Suprapubic skin (tissue), 4 donors: ENCODE data around the gene OSBPL6. TPM values are rescaled to one million over a fixed set of nuclear protein-coding genes. Genes with fewer than 3 reads are reported as not detected.

ENCODE experiments used
- DNase-seq, 2 donors: peaks; one replicate each; pipeline ENCODE4 v3.0.0-alpha.2; 2019; ENCODE audit warnings: low spot score in 2 of 2
- H3K27ac ChIP-seq: fragments of 200-600 bp; sonication (generic); one replicate; pipeline ENCODE4 v1.5.1; 2019
- H3K27me3 ChIP-seq: fragments of 200-600 bp; sonication (generic); one replicate; pipeline ENCODE4 v1.5.1; 2019
- H3K36me3 ChIP-seq: fragments of 200-600 bp; sonication (generic); one replicate; pipeline ENCODE4 v1.5.1; 2019
- H3K4me1 ChIP-seq: fragments of 200-600 bp; sonication (generic); one replicate; pipeline ENCODE4 v1.5.1; 2019
- H3K4me3 ChIP-seq: fragments of 200-600 bp; sonication (generic); one replicate; pipeline ENCODE4 v1.5.1; 2019; ENCODE audit warnings: mild to moderate bottlenecking
- H3K9me3 ChIP-seq: fragments of 200-600 bp; sonication (generic); one replicate; pipeline ENCODE4 v1.5.1; 2019
- EP300 ChIP-seq: sonication (generic); formaldehyde crosslinking; IDR thresholded peaks from one replicate; pipeline ENCODE4 v1.6.1; 2017; ENCODE audit warnings: antibody characterized with exemption
- POLR2A ChIP-seq, 2 donors: fragments of 450-650 bp; IDR thresholded peaks; one replicate each; pipeline ENCODE4 v1.6.1; 2017; ENCODE audit warnings: antibody characterized with exemption in 2 of 2, mild to moderate bottlenecking in 2 of 2, moderate library complexity in 2 of 2
- POLR2AphosphoS5 ChIP-seq, 3 donors: sonication (generic); formaldehyde crosslinking; IDR thresholded peaks; one replicate each; pipeline ENCODE4 v1.6.1; 2017; ENCODE audit warnings: antibody characterized with exemption in 3 of 3
- WGBS: methylation state at CpG from one replicate; pipeline ENCODE4 v1.1.5; 2018; 5-methylcytosine and 5-hydroxymethylcytosine counted together
- total RNA-seq, 4 donors: library from RNA; depleted of rRNA; stranded (reverse); fragments of >200 nt; gene quantifications; one replicate each; pipeline ENCODE4 v1.1.0, GENCODE V29; 2016
- TF ChIP-seq, protein P1 (sequence below), 2 donors: fragments of 200-600 bp in 1 of 2; fragments of 450-650 bp in 1 of 2; sonication (generic) in 1 of 2; IDR thresholded peaks; one replicate each; pipeline ENCODE4 v1.5.1; 2016 to 2019; ENCODE audit warnings: antibody characterized with exemption in 2 of 2, mild to moderate bottlenecking in 1 of 2, moderate library complexity in 1 of 2

Gene OSBPL6
- total RNA-seq, 4 donors from 2014 or later: 19.5 to 30.9 (median 23.9) TPM

DNA sequence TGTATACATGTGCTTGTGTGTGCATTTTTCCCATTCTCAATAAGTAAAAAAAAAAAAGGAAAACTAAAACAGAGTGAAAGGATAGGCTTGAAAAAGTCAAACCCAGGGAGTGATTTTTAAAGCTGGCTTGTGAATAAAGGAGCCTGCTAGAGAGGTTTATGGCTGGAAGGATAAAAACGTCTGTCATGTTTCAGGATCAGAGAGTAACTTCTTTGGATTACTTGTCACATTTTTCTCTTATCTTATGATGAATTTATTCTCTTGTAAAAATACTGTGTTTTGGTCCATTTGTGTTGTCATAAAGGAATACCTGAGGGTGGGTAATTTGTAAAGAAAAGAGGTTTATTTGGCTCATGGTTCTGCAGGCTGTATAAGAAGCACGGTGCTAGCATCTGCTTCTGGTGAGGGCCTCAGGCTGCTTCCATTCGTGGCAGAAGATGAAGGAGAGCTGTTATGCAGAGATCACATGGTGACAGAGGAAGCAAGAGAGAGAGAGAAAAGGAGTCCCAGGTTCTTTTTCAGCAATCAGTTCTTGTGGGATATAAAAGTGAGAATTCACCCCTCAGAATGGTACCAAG, 89.1 kb downstream of the OSBPL6 start:
- H3K4me1 ChIP-seq: peaks cover 19% of the 10 kb centered on the region
- TF ChIP-seq, protein P1, sequence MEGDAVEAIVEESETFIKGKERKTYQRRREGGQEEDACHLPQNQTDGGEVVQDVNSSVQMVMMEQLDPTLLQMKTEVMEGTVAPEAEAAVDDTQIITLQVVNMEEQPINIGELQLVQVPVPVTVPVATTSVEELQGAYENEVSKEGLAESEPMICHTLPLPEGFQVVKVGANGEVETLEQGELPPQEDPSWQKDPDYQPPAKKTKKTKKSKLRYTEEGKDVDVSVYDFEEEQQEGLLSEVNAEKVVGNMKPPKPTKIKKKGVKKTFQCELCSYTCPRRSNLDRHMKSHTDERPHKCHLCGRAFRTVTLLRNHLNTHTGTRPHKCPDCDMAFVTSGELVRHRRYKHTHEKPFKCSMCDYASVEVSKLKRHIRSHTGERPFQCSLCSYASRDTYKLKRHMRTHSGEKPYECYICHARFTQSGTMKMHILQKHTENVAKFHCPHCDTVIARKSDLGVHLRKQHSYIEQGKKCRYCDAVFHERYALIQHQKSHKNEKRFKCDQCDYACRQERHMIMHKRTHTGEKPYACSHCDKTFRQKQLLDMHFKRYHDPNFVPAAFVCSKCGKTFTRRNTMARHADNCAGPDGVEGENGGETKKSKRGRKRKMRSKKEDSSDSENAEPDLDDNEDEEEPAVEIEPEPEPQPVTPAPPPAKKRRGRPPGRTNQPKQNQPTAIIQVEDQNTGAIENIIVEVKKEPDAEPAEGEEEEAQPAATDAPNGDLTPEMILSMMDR (IDR thresholded peaks at IDR 0.05): no peak
- TF ChIP-seq EP300 (no peak), POLR2AphosphoS5 (IDR thresholded peaks at IDR 0.05) (no peak), POLR2A (IDR thresholded peaks at IDR 0.05) (no peak)
- no peak for DNase-seq
- no peaks in the 10 kb centered on the region for H3K27me3 ChIP-seq
- H3K4me3 ChIP-seq: no peak overlapping the region
- no peaks in the 10 kb centered on the region for H3K36me3 ChIP-seq
- H3K9me3 ChIP-seq: no peaks in the 10 kb centered on the region
- 73% methylated on average over 3 of the region's 3 CpGs for WGBS
- no peak overlapping the region for H3K27ac ChIP-seq

DNA sequence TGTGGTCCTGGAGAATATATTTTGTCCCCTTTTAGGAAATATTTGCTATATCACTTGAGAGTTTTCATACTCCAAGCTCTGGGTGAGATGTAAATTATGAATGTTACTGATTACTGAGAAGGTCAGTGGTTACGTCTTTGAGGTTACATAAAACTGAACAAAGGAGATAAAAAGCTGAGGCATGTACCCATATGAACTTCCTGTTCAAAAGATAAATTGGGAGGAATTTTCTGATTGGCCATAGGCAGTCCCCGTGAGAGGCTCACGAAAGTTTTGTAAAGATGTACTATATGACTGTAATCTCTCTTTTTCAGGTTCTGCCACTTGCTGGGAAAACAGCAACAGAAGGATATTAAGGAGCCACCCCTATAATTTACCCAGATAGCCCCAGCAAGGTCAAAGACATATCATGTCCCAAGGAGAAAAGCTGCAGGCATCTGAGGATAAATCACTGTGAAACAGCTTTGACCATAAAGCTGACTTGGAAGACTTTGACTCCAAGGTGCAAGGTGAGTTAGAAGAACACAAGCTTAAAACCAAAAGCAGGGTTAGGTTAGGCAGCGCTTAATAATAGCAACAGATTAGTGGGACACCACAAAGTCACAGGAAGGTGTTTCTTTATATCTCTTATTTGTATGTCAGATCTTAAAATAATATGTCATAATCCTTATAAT, 90.4 kb downstream of the OSBPL6 start:
- no peak overlapping the region for H3K4me3 ChIP-seq
- no peaks in the 10 kb centered on the region for H3K27me3 ChIP-seq
- WGBS: 92% methylated on average over 4 of the region's 4 CpGs
- peaks cover 11% of the 10 kb centered on the region for H3K4me1 ChIP-seq
- DNase-seq: no peak
- H3K9me3 ChIP-seq: no peaks in the 10 kb centered on the region
- no peaks in the 10 kb centered on the region for H3K36me3 ChIP-seq
- TF ChIP-seq POLR2AphosphoS5 (IDR thresholded peaks at IDR 0.05) (no peak), EP300 (no peak), POLR2A (IDR thresholded peaks at IDR 0.05) (no peak)
- TF ChIP-seq, protein P1 (IDR thresholded peaks at IDR 0.05): no peak
- no peak overlapping the region for H3K27ac ChIP-seq

DNA sequence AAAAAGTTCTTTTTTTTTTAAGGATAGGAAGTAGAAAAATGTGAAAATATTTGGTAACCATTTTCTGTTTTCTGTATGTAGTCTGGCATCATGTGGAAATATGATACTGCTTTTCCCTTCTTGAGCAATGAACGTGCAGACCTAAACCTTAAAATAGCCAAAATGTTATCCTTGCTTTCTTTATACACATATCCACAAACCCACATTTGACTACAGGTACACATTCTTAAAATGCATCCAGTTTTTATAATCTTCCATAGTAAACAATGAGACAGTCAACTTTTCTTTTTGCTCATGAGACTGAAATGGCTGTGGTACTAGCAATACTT, 90.9 kb downstream of the OSBPL6 start:
- H3K4me3 ChIP-seq: no peak overlapping the region
- H3K4me1 ChIP-seq: peaks cover 7% of the 10 kb centered on the region
- H3K36me3 ChIP-seq: no peaks in the 10 kb centered on the region
- WGBS: 79% methylated on average over 1 of the region's 1 CpG
- TF ChIP-seq POLR2A (IDR thresholded peaks at IDR 0.05) (no peak), POLR2AphosphoS5 (IDR thresholded peaks at IDR 0.05) (no peak), EP300 (no peak)
- TF ChIP-seq, protein P1 (IDR thresholded peaks at IDR 0.05): no peak
- H3K27ac ChIP-seq: no peak overlapping the region
- H3K9me3 ChIP-seq: no peaks in the 10 kb centered on the region
- no peaks in the 10 kb centered on the region for H3K27me3 ChIP-seq
- no peak for DNase-seq

DNA sequence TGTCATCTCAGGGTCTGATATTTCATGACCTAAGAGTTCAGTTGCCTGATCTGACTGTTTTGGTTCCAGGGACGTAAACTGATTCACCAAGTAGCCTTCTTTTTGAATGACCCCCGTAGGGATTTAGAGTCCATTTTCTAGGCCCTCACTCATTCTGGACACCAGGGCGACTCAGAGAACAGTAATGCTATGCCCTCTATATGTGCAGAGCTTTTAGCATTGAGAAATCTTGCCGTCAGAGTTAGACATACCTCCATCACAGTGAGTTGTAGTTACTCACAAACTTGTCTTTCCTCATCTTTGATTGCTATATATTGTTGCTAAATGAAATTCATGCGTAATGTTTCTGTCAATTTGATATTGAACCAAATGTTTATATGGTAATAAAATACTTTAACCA, 92.3 kb downstream of the OSBPL6 start:
- Histone ChIP-seq H3K27ac (no peak overlapping the region), H3K4me3 (no peak overlapping the region), H3K27me3 (no peaks in the 10 kb centered on the region), H3K9me3 (no peaks in the 10 kb centered on the region), H3K4me1 (peaks cover 7% of the 10 kb centered on the region), H3K36me3 (no peaks in the 10 kb centered on the region)
- no peak for TF ChIP-seq POLR2AphosphoS5 (IDR thresholded peaks at IDR 0.05)
- TF ChIP-seq POLR2A (IDR thresholded peaks at IDR 0.05): no peak
- 72% methylated on average over 5 of the region's 5 CpGs for WGBS
- no peak for DNase-seq

DNA sequence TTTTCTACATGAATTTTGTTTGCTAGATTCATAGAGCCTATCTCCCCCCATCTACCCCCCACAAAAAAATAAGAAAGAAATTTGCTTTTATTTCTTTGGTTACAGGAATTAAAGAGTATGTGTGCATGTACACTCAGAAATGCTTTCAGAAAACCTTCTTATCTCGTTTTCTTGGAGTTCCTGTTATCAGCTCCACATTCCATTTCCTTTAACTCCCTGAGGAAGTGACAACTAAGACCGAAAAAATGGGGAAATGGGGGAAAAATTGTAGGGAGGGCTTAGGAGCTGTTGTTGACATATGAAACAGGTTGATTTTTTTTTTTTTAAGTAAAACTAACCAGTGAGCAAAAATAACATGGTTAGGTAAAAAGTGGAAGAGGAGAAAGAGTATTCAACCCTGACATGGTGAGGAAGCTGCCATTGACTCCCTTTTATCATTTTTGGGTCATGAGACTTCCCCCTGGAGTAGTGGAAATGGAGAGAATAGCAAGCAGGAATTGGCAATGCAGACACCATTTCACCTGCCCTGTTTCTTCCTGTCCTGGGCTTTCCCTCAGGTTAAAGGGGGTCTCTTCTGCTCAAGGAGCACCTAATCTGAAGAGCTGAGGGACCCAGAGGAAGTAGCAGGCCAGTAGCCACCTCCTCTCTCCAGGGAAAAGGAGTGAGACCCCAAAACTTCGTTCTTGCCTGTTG, 93.5 kb downstream of the OSBPL6 start:
- DNase-seq: no peak
- H3K27ac ChIP-seq: no peak overlapping the region
- H3K9me3 ChIP-seq: no peaks in the 10 kb centered on the region
- no peaks in the 10 kb centered on the region for H3K36me3 ChIP-seq
- TF ChIP-seq POLR2A (IDR thresholded peaks at IDR 0.05) (no peak), EP300 (no peak), POLR2AphosphoS5 (IDR thresholded peaks at IDR 0.05) (no peak)
- TF ChIP-seq, protein P1 (IDR thresholded peaks at IDR 0.05): no peak
- no peaks in the 10 kb centered on the region for H3K4me1 ChIP-seq
- 70% methylated on average over 3 of the region's 3 CpGs for WGBS
- H3K27me3 ChIP-seq: no peaks in the 10 kb centered on the region
- no peak overlapping the region for H3K4me3 ChIP-seq
